ENCODE results near the gene LGMN.

LGMN gene

DNA sequence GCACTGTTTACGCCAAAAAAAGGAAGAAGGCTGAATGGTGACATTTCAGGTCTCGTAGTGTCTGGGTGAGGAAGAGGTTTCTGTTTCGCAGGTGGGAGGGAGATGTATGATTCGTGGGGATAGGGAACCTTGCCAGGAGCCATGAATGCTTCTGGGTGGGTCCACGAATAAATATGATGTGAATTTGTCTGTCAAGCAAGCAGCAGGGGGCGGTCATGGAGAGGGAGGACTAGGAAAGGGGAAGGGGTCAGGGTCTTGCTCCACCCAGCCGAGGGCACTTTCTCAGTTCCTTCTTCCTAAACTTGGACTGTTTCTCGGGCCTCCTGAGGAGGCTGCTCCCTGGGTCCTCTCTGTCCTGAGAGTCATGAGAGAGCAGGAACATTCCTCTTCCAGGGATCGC, 72.5 kb downstream of the LGMN start:
- DNase-seq (ENCODE audit: low read depth): no peak

DNA sequence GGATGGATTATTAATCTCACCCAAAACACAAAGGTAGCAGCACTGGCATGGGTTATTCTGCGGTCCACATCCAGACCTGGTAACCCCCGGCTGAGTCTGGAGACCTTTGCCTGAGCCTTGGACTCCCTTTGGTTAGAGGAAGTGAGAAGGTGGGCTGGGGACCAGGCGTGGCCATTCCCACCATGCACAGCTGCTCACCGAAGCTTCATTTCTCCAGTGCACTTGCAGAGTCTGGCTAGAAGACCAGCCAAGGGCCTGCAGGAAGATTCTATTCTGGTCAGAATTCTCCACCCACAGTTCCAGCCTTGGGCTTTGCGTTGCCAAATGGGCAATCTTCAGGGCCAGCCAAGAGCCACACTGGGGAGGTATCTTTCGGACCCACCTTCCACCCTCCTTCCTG, 73.0 kb downstream of the LGMN start:
- DNase-seq (ENCODE audit: low read depth): no peak

DNA sequence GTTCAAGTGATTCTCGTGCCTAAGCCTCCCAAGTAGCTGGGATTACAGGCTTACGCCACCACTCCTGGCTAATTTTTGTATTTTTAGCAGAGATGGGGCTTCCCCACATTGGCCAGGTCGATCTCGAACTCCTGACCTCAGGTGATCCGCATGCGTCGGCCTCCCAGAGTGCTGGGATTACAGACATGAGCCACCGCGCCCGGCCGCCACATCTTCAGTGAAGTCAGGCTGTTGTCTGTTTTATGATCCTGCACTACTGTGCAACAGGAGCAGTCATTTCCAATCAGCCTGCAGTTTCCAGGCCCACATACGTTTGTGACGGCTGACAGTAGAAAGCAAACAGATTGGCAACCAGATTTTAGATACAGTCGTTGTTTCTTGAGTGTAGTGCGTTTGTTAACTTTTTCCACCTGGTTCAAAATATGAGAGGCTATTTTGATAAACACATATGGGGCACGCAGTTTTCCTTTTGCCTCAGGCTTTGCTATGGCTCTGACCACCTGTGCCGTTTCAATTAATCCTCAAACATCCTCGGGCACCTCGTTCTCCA, 74.8 kb downstream of the LGMN start:
- DNase-seq (ENCODE audit: low read depth): no peak

DNA sequence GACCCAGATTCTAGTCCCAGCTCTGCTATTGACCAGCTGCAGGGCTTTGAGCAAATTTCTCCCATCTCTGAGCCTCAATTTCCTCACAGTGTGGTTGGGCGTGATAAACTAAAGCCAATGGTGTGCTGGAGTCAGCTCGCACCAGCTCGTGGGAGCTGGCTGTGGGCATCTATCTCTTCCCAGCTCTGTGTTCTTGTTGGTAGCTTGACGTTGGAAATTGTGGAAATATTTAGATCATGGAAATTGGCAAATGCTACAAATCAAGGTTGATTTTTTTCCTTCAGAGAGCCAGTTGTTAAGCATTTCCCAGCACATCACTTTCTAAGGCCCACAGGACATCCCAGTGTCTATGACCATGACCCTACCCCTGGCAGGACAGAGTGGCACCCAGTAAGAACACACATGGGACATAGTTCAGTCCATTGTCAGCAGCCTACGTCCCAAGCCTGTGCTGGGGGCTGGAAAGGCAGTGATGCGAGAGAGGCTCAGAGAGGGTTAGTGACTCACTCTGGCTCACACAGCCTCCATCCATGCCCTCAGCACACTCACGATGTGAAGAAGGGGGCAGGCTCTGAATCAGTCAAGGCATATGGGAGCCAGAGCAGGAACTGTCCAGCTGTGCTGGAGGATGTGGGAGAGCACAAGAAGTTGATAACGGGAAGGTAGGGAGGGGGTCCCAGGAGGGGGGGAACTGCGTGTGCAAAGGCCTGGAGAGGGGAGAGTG, 77.6 kb downstream of the LGMN start:
- no peak for DNase-seq (ENCODE audit: low read depth)

DNA sequence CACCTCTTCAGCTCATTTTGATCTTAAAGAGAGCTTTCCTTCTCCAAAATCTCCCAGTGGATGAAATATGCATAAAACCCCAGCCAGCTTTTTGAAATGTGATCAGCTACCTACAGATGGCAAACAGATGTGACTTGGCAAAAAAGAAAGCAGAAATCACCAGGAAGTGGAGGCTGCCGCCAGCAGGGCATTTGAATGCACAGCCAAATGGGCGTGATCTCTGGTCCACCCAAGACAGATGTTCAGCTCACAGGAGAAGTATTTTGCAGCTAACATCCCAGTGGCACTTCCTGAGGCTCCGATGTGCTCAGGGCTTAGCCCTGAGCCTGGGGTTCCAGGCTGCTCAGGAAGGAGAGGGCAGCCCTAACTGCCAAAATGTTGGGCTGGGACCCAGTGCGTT, 78.3 kb downstream of the LGMN start:
- DNase-seq (ENCODE audit: low read depth): no peak

DNA sequence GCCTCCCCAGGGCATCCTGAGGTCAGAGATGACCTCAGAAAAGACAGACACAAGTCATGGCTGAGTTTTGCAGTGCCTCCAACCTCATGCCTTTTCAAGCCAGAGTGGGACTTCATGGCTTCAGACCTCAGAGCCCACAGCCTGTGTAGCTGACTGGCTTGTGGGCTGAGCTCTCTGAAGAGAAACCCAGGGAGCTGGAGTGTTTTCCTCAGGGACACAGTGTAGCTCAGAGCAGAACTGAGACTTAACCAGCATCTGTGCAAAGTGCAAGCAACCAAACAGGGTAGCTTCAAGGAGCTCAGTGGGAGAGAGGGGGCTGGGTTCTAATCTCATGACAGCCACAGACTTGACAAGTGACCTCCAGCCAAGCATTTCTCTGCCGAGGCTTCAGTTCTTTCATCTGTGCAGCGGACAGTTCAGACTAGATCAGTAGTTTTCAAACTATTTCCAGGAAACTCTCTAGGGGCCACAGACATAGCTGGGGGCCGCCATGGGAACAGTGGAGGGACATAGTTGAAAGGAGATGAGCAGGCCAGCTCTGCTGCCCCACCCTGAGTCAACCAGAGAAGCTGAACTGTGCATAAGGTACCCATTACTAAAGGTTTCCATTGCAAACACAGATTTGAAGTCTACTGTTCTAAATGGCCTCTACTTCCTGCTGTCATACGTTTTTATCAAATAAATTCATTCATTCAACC, 80.0 kb downstream of the LGMN start:
- DNase-seq (ENCODE audit: low read depth): no peak

DNA sequence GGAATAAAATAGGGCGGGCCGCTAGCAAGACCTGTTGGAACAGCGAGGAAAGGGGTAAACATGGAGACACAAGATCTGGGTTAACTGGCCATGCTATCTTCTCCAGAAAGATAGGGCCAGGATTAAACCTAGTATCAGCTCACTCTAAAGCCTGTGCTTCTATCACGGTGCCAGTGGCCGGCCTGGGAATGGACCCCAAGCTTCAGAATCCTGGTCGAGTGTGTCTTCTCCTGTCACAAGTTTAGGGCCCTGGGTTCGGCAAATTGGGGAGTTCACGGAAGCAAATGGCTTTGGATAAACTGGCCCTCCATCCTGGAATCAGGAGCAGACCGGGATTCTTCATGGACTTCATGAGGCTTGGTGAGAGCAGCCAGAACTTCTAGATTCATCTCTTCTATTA, 82.2 kb downstream of the LGMN start:
- DNase-seq (ENCODE audit: low read depth): no peak

DNA sequence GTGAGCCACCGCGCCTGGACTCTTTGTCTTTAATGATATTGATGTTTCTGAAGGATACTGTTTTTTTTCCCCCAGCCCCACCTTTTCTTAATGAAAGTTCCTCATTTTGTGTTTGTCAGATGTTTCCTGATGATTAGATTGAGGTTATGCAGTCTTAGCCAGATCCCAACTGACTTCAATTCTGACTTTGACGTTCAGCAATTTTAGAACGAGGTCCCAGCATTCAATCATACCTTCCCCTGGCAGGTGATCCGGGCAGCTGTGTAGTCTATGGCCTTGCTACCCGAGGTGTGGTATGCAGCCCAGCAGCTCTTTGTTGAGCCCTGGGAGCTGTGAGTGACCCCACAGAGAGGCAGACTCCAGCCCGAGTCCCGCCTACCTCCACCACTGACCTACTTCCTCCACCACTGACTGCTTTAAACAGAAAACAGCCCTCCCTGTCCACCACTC, 82.7 kb downstream of the LGMN start:
- DNase-seq (ENCODE audit: low read depth): no peak

DNA sequence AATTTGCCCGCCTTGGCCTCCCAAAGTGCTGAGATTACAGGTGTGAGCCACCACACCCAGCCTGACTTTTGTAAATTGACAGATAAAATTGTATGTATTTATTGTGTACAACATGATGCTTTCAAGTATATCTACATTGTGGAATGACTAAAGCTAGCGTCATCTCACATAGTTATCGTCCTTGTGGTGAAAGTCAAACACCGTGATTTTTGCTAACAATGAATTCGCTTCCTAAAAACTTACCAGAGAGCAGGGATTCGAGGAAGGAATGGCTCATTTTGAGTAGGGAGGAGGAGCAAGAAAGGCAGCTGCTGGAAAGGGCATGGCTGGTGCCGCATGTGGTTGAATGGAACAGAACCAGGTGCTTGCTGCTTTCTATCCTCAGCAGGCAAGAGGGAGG, 85.4 kb downstream of the LGMN start:
- DNase-seq (ENCODE audit: low read depth): no peak

DNA sequence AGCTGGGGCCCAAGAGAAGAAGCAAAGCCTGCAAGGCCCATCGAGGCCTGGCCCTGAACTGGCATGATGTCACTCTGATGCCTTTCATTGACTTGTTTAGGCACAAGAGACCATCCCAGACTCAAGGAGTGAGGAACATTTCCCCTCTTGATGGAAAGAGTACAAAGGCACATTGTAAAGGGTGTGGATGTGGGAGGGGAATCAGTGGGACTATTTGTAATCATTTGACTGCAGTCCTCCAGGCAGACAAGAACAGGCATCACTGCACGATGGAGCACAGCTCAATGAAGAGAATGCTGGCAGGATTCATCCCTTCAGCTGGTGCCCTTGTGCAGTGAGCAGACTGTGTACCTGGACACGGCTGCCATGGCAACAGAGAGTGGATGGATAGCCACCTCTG, 87.9 kb downstream of the LGMN start:
- no peak for DNase-seq (ENCODE audit: low read depth)

DNA sequence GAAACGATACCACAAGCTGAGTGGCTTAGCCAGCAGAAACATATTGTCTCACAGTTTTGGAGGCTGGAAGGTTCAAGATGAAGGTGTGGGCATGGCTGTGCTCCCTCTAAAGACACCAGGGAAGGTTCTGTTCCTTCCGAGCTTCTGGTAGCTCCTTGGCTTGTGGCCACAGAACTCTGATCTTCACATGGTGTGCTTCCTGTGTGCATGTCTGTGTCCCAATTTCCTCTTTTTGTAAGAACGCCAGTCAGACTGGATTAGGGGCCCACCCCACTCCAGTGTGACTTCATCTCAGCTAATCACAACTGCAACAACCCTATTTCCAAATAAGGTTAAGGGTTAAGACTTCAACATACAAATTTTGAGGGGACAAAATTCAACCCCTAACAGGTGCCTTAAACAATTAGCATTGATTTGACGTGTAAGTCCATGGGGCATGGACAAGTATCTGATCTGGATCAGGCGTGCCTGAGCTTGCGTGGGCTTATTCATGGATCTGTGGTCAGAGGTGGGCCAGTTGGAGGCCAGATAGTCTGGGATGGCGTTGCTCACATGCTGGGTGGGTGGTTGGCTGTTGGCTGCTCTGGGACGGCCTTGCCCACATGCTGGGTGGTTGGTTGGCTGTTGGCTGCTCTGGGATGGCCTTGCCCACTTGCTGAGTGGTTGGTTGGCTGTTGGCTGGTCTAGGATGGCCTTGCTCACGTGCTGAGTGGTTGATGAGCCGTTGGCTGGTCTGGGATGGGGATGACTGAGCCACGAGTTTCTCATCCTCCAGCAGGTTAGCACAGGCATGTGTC, 88.5 kb downstream of the LGMN start:
- no peak for DNase-seq (ENCODE audit: low read depth)

DNA sequence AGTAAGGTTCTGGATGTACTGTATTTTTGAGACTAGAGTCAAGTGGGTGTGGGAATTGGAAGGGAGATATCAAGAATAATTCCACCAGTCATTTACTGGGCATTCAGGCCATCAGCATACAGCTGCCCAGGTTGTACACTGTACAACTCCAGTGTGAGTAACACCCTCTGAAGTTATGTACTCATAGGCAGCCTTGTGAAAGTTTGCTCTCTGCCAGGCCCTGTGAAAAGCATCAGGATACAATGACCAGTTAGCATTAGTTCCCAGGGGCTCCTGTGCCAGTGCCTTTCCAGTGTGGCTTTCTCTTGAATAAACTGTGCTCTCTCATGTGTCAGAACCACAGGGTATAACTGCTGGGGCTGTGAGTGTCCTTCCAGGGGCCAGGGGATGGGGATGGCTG, 89.7 kb downstream of the LGMN start:
- DNase-seq (ENCODE audit: low read depth): no peak

DNA sequence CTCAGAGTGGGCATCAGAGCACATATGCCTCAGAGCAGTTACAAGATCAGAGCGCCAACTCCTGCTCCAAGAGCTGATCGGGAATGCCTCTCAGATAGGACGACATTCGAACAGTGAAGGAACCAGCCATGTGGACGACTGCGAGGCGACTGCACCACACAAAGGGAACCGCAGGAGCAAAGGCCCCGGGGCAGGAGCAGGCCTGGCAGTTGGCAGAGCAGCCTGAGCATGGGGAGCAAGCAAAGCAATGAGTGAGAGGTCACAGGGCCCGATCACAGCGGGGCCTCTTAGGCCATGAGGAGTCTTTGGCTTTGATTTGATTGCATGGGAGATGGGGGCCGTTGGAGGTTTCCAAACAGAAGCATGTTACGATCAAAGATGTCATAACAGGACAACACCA, 90.3 kb downstream of the LGMN start:
- no peak for DNase-seq (ENCODE audit: low read depth)

DNA sequence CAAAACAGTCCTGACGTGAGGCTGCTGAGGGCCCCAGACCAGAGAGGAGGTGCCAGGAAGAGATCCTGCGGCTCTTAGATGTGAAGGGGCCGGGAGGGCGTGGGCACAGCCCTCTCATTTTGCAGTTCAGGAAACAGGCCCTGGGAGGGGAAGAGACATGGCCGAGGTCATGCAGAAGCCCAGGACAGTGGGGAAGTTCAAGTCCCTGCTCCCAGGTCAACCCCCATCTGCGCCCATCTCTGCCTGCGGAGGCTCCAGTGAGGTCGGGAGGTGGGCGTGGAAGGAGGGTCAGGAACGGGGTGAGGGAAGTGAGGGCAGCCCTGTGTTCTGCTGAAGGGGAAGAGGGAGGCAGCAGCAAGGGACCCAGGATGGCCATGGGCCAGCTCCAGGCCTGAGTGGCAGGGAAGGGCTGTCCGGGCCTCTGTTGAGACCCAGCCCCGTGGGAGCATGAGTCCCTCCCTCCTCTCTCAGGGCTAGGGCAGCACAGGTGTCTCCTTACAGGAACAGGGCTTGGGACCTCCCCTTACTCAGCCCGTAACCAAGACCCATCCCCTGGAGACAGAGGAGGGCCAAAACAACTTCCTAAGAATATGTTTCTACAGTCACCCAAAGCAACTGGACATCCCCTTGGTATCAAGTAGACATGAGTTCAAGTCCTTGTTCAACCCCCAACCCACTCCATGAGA, 90.8 kb downstream of the LGMN start:
- DNase-seq (ENCODE audit: low read depth): no peak

DNA sequence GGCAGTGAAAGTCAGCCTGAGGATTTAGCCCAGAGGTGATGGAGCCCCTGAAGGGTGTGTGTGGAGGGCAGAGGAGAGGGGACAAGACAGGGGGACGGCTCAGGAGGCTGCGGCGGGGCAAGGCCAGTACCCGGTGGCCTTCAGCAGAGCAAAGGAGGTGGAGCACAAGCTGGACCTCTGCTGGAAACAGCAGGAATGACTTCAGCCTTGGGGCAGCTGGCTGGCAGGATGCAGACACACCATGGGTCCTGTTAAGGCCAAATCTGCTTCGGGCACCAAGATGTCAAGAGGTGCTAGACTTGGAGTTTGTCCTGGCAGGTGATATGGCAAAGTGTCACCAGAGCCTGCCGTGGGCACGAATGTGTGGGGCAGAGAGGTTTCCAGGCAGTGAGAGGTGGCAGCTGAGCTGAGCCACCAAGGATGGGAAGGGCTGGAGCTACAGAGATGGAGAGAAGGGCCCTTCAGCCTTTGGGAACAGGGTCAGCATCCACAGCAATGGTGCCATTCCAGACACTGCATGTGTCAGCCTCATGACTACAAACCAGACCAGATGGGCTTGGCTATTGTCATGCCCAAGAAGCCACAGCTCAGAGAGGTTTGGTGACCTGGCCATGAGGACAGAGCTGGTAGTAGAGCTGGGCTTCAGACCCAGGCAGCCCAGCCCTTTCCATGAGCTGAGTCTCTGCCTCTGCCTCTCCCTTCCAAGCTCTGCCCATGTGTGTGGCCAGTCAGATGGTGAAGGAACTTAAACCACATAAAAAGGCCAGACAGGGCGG, 91.9 kb downstream of the LGMN start:
- no peak for DNase-seq (ENCODE audit: low read depth)

DNA sequence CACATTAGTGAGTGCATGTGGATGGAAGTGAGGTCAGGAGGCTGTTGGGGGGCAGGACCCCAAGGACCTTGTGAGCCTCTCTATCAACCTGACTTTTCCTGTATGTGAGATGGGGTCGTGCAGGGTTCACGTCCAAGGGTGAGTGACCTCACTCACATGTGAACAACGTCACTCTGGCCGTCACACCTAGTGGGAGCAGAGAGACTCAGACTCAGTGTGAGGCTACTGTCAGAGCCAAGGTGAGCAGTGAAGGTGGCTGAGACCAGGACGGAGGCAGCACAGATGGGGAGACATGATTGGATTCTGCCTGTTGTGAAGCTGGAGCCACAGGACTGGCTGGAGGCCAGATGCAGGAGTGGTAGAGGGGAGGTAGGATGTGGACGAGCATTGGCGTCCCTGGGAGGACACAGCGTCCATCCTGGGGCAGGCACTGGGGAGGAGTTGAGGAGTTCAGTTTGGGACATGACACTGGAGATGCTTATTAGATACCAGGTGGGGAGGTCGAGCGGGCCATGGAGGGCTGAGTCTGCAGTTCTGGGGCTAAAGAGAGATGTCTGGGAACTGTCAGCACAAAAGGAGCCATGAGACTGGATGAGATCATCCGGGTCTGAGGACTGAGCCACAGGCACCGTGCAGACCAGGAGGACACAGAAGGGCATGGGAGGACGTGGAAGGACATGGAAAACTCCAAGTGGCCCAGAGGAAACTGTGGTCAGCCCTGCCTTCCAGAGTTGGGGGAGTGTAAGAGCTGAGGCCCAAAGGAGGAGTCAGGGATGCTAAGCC, 92.8 kb downstream of the LGMN start:
- no peak for DNase-seq (ENCODE audit: low read depth)

DNA sequence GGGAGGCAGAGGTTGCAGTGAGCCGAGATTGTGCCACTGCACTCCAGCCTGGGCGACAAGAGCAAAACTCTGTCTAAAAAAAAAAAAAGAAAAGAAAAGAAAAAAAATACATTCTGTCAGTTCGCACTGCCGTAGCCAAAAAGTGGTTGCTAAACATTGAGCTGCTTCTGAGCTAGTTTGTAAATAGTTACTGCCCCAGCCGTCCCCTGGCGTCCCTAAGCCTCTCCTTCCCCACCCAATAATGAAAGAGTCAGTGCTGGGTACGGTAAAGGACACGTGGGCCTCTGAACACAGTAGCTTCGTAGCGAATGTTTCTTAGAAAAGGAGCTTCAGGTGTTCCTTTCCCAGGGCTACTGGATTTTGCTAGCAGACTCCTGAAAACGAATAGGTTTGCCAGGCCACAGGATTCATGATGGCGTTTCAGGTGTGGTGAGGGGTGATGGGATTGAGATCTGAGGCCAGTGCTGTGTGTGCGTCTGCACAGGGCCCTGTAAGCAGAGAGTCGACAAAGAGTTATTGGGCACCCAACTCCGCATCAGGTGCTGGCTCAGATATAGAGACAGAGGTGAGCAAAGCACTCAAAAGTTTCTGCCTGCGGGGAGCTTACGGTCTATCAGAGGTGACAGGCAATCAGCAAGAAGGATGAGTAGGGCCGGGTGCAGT, 94.1 kb downstream of the LGMN start:
- no peak for DNase-seq (ENCODE audit: low read depth)

Data from activated T-helper 1 cell treated with Interleukin-2 at 50 U/mL for 16 hours (primary cell).